CD4-positive, alpha-beta T cell treated with Interleukin-15 for 1 hour (primary cell): ENCODE measurements around the gene NEUROD1.

Experiments used
- DNase-seq: peaks from one replicate; pipeline ENCODE4 v3.0.0-alpha.2; 2020

The NEUROD1 gene

GRCh38 chr2:181632733-181633401 is 47.5 kb downstream of the NEUROD1 start:
- no peak for DNase-seq

DNA sequence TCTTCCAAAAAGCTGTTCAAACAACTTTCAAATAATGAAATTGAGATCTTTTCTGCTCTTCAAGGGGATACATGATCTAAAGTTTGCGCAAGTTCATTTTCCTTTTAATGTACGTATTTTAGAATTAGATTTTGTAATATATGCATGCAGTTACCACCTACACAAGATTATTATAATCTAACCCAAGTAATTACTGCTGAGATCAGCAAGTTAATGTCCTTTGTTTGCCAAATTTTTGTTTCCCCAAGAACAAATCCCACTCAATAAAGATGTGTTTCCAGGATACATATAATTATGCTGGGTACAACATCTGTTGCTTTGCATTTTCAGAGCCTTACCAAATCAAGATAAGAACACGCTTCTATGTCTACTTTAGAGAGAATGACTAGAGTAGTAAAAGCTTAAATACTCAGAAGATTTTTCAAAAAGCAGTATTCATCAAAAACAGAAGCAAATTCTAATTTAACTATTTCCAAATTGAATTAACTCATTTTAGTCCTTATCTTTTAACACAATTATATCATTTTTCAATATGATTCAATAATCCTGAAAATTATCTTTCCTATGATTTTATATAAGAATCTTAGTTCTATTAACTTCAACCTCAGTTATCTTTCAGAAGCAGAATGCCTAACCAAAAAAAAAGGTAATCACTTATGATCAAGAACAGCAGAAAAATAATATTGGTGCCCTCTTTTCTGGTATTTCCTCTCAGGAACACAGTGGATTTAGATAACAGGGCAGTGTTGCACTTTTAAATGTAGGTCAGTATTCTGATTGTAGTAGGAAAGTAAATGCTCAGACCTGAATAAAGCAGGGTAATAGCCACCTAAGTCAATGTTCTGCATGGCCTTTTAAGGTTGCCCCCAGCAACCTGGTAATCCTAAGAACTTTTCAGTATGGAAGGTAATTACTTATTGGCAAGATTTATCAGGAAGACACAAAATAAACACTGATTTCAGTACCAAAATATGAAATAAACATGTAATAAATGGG is 51.4 kb downstream of the NEUROD1 start:
- no peak for DNase-seq

DNA sequence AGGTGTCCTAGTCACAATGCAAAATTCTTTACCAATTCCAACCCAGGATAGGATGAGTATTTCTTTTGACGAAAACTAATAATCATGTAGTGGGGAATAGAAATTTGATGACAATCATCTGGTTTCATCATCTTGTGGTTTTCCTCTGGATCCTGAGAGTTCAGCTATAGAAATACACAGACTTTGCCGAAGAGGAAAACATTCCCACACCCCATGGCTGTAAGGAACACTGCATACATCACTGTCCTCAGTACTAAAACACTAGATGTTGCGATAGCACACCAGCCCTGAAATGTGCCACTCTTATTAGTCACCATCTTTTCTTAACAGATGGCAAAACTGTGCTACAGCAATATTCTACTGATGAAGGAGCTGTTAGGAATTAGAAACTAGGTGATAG is 52.8 kb downstream of the NEUROD1 start:
- DNase-seq: no peak

DNA sequence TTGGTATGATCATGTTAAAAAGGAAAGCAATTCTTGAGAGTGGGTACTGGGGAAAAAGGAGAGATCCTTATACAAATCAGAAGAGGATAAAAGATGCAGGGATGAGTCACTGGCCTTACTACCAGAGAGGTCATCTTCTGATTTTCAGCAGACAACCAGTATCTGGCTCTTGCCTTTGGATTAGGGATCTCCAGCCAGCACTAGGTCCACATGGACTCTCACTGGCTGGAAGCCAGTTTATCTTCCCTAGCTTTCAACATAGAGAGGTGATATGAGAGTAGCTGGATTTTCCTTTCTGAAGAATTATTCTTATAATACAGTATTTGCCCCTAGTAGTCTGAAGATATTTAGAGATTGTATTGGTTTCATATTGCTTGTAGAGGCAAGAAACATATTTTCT is 53.6 kb downstream of the NEUROD1 start:
- no peak for DNase-seq
